ENCODE results near the gene TCHP.

DNA sequence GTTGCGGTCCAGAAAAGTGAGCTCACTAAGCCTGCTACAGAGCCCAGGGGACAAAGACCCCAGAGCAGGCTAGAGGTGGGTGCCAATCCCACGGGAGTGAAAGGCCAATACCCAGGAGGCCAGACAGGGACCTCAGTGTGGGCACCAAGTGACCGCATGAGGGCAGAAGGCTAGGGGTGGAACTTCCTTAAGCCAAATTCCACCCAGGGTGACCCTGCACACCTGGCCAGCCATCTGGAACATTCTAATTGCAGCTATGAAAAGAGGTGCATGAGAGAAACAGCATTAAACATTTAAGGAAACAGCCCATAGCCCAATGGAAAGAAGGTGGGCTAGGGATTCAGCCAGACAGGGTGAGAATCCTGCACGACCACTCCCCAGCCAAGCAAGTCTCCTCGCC lies 39.1 kb upstream of the TCHP start:
- TF ChIP-seq POLR2AphosphoS5 (IDR thresholded peaks at IDR 0.05) (no peak), EP300 (IDR thresholded peaks at IDR 0.05) (no peak)
- TF ChIP-seq, protein P1, sequence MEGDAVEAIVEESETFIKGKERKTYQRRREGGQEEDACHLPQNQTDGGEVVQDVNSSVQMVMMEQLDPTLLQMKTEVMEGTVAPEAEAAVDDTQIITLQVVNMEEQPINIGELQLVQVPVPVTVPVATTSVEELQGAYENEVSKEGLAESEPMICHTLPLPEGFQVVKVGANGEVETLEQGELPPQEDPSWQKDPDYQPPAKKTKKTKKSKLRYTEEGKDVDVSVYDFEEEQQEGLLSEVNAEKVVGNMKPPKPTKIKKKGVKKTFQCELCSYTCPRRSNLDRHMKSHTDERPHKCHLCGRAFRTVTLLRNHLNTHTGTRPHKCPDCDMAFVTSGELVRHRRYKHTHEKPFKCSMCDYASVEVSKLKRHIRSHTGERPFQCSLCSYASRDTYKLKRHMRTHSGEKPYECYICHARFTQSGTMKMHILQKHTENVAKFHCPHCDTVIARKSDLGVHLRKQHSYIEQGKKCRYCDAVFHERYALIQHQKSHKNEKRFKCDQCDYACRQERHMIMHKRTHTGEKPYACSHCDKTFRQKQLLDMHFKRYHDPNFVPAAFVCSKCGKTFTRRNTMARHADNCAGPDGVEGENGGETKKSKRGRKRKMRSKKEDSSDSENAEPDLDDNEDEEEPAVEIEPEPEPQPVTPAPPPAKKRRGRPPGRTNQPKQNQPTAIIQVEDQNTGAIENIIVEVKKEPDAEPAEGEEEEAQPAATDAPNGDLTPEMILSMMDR (IDR thresholded peaks at IDR 0.05) = no peak
